GM12878 (cell line): ENCODE data around the gene CCDC85B. TPM values are rescaled to one million over a fixed set of nuclear protein-coding genes. Genes with fewer than 3 reads are reported as not detected.
A peak's percentile ranks its signal among the peaks of the same experiment; 100 is the strongest.

Source experiments
- BCL11A ChIP-seq: IDR thresholded peaks from 2 replicates; pipeline ENCODE4 v1.6.1; 2011; ENCODE audit warnings: low read depth, low read length
- CBX5 ChIP-seq: sonication (generic); IDR thresholded peaks from 2 replicates; pipeline ENCODE4 v1.6.1; 2016; ENCODE audit warnings: low read depth, moderate library complexity, mild to moderate bottlenecking, inconsistent platforms
- CEBPZ ChIP-seq: fragments of 150-350 bp; IDR thresholded peaks from 2 replicates; pipeline ENCODE4 v1.6.1; 2016; ENCODE audit warnings: low read depth, low read length
- CHD1 ChIP-seq: IDR thresholded peaks from 2 replicates; pipeline ENCODE4 v1.6.1; 2012; ENCODE audit warnings: low read depth, low read length, improper control_type of control experiment
- CHD4 ChIP-seq: fragments of 200-600 bp; sonication (generic); IDR thresholded peaks from 2 replicates; pipeline ENCODE4 v1.6.1; 2016; ENCODE audit warnings: mild to moderate bottlenecking
- CREM ChIP-seq: IDR thresholded peaks from 2 replicates; pipeline ENCODE4 v1.6.1; 2014; ENCODE audit warnings: antibody characterized with exemption, low read depth
- DPF2 ChIP-seq: fragments of 450-650 bp; IDR thresholded peaks from 2 replicates; pipeline ENCODE4 v1.6.1; 2017; ENCODE audit warnings: mild to moderate bottlenecking
- FOXK2 ChIP-seq: fragments of 450-650 bp; IDR thresholded peaks from 2 replicates; pipeline ENCODE4 v1.6.1; 2017; ENCODE audit warnings: mild to moderate bottlenecking, moderate library complexity
- FOXM1 ChIP-seq: IDR thresholded peaks from 2 replicates; pipeline ENCODE4 v1.6.1; 2012; ENCODE audit warnings: low read depth, mild to moderate bottlenecking, inconsistent platforms, low read length, moderate library complexity
- MEF2A ChIP-seq: IDR thresholded peaks from 2 replicates; pipeline ENCODE4 v1.6.1; 2011; ENCODE audit warnings: low read depth, mild to moderate bottlenecking, low read length, moderate library complexity; ENCODE audit not compliant: insufficient read depth
- MYB ChIP-seq: fragments of 150-350 bp; IDR thresholded peaks from 2 replicates; pipeline ENCODE4 v1.6.1; 2014; ENCODE audit warnings: mild to moderate bottlenecking, low read depth, low read length, borderline replicate concordance
- NKRF ChIP-seq: fragments of 450-650 bp; conservative IDR thresholded peaks from 2 replicates; pipeline ENCODE4 v1.6.1; 2017; ENCODE audit warnings: mild to moderate bottlenecking, moderate library complexity
- PRDM15 ChIP-seq: fragments of 450-650 bp; formaldehyde crosslinking; IDR thresholded peaks from 2 replicates; pipeline ENCODE4 v1.4.0; 2020; ENCODE audit warnings: mild to moderate bottlenecking, moderate library complexity
- SKIL ChIP-seq: fragments of 450-650 bp; IDR thresholded peaks from 2 replicates; pipeline ENCODE4 v1.6.1; 2017; ENCODE audit warnings: mild to moderate bottlenecking, low read depth, inconsistent platforms; ENCODE audit not compliant: poor library complexity, severe bottlenecking
- SMAD5 ChIP-seq: IDR thresholded peaks from 2 replicates; pipeline ENCODE4 v1.6.1; 2016; ENCODE audit warnings: antibody characterized with exemption, low read depth
- SREBF2 ChIP-seq: IDR thresholded peaks from 2 replicates; pipeline ENCODE4 v1.6.1; 2012; ENCODE audit warnings: mild to moderate bottlenecking, low read length
- STAT3 ChIP-seq: IDR thresholded peaks from 2 replicates; pipeline ENCODE4 v1.6.1; 2011; ENCODE audit warnings: low read depth, low read length, improper control_type of control experiment
- SUPT20H ChIP-seq: IDR thresholded peaks from 2 replicates; pipeline ENCODE4 v1.6.1; 2011; ENCODE audit warnings: low read depth, mild to moderate bottlenecking, low read length, moderate library complexity, borderline replicate concordance; ENCODE audit not compliant: control insufficient read depth
- USF1 ChIP-seq: IDR thresholded peaks from 2 replicates; pipeline ENCODE4 v1.6.1; 2011; ENCODE audit warnings: borderline replicate concordance, low read depth, mild to moderate bottlenecking, moderate library complexity, mixed read lengths, low read length; ENCODE audit not compliant: insufficient read depth; ENCODE audit errors: extremely low read length
- YBX1 ChIP-seq: fragments of 450-650 bp; IDR thresholded peaks from 2 replicates; pipeline ENCODE4 v1.6.1; 2016; ENCODE audit warnings: antibody characterized with exemption
- polyA plus RNA-seq, 11 experiments: library from polyadenylated mRNA; depleted of rRNA in 4 of 11; unstranded in 6 of 11; stranded (reverse) in 5 of 11; fragments of >200 nt; fragmentation: Nextera tagmentation in 4 of 11; fragmentation: Illumina TruSeq in 1 of 11; extraction: Ambion mirVana in 4 of 11; extraction: Trizol in 1 of 11; gene quantifications; 1 replicate in 1 of 11; 2 replicates in 10 of 11; pipeline versions ENCODE4 v1.2.1 to v1.2.3, GENCODE V29; 2011 to 2016; ENCODE audit warnings: inconsistent platforms in 2 of 11, missing spikeins in 2 of 11, low read depth in 1 of 11
- total RNA-seq, 4 experiments: library from RNA; depleted of rRNA in 3 of 4; stranded (reverse); fragments of >200 nt in 3 of 4; fragmentation: Illumina TruSeq in 1 of 4; extraction: Trizol in 1 of 4; gene quantifications; 2 replicates each; pipeline versions ENCODE4 v1.2.1 to v1.2.3, GENCODE V29; 2013 to 2021

The CCDC85B gene
- total and polyA plus RNA-seq, 10 of the 15 experiments (the other 5 are each of a cell fraction or from before 2014, with no cell fraction given): 0.32 to 114 (median 49.5) TPM

GRCh38 chr11:65884716-65885092 is 5.8 kb upstream of the CCDC85B start (continued):
- TF ChIP-seq CEBPZ: no peak
- peak; percentile 53; the same call in 1 of the 2 replicates for TF ChIP-seq CREM
- TF ChIP-seq PRDM15 (CRISPR knock-in tag): no peak
- TF ChIP-seq CBX5: no peak
- no peak for TF ChIP-seq USF1
- TF ChIP-seq SKIL: no peak
- TF ChIP-seq DPF2: 0 out of 2 replicates have a peak, but pooled peaks have one; percentile 3
- no peak for TF ChIP-seq FOXM1
- no peak for TF ChIP-seq SREBF2
- no peak for TF ChIP-seq YBX1
- TF ChIP-seq NKRF: no peak
- no peak for TF ChIP-seq MYB
- no peak for TF ChIP-seq CHD4
- TF ChIP-seq SMAD5: no peak
- no peak for TF ChIP-seq CHD1
- no peak for TF ChIP-seq SUPT20H
- TF ChIP-seq BCL11A: no peak
- TF ChIP-seq FOXK2: no peak
- no peak for TF ChIP-seq STAT3
- TF ChIP-seq MEF2A: no peak
